BLaER1 treated with 17β-estradiol and CSF1 and Interleukin-3, amounts not matched to agents 10 nM and 100 nM (cell line): ENCODE data around the gene ARHGEF37.

Experiments used
- H3K27ac ChIP-seq, 11 experiments: shearing (Covaris generic); formaldehyde crosslinking; 2 replicates each; pipeline ENCODE4 v1.8.1; 2022
- H3K27me3 ChIP-seq, 11 experiments: shearing (Covaris generic); formaldehyde crosslinking; 2 replicates each; pipeline ENCODE4 v1.8.1; 2022
- H3K36me3 ChIP-seq, 11 experiments: shearing (Covaris generic); formaldehyde crosslinking; 2 replicates each; pipeline ENCODE4 v1.8.1; 2022
- H3K4me1 ChIP-seq, 10 experiments: shearing (Covaris generic); formaldehyde crosslinking; 2 replicates each; pipeline ENCODE4 v1.8.1; 2022
- H3K4me2 ChIP-seq, 11 experiments: shearing (Covaris generic); formaldehyde crosslinking; 2 replicates each; pipeline ENCODE4 v1.8.1; 2022
- H3K4me3 ChIP-seq, 10 experiments: shearing (Covaris generic); formaldehyde crosslinking; 2 replicates each; pipeline ENCODE4 v1.8.1; 2022
- H3K9ac ChIP-seq, 11 experiments: shearing (Covaris generic); formaldehyde crosslinking; 2 replicates each; pipeline ENCODE4 v1.8.1; 2022
- H3K9me3 ChIP-seq, 11 experiments: shearing (Covaris generic); formaldehyde crosslinking; replicated peaks in 1 of 11; 2 replicates each; pipeline ENCODE4 v1.8.1; 2022
- H4K20me1 ChIP-seq, 11 experiments: shearing (Covaris generic); formaldehyde crosslinking; 2 replicates each; pipeline ENCODE4 v1.8.1; 2022
- Cebpa-rat ChIP-seq, 11 experiments: shearing (Covaris generic); IDR thresholded peaks; 2 replicates each; pipeline ENCODE4 v1.8.1; 2022

ARHGEF37 gene

GRCh38 chr5:149603210-149603609 lies 21.9 kb downstream of the ARHGEF37 start:
- H3K4me1 ChIP-seq: peaks cover 10 to 17% (median 14%) of the 10 kb centered on the region in 10 experiments
- no peak overlapping the region for H3K27ac ChIP-seq
- no peak overlapping the region for H3K4me3 ChIP-seq
- no peak overlapping the region for H3K9ac ChIP-seq
- H3K4me2 ChIP-seq: no peak overlapping the region
- no peaks in the 10 kb centered on the region for H3K36me3 ChIP-seq
- no peaks in the 10 kb centered on the region for H3K9me3 ChIP-seq
- no peak for TF ChIP-seq Cebpa-rat (IDR thresholded peaks at IDR 0.05)
- H4K20me1 ChIP-seq: no peaks in the 10 kb centered on the region
- no peaks in the 10 kb centered on the region for H3K27me3 ChIP-seq

DNA sequence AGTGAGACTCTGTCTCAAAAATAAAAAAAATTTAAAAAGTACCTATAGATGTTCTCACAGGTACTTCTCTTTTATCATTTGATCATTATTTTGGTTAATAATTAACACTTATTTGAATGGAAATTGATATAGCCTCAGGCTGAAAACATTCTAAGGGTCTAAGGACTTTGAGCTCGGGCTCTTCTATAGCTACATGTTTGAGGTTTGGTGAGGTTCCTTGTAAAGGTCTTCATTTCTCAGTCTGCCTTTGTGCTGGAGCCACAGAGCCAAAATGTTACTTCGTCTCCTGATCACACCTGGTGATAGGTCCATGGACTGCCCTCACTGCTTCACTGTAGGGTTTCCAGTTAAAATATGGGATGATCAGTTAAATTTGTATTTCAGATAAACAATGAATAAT lies 22.6 kb downstream of the ARHGEF37 start:
- no peak overlapping the region for H3K4me3 ChIP-seq
- H3K9me3 ChIP-seq: no peaks in the 10 kb centered on the region
- H3K9ac ChIP-seq: no peak overlapping the region
- H3K36me3 ChIP-seq: no peaks in the 10 kb centered on the region
- H3K27me3 ChIP-seq: no peaks in the 10 kb centered on the region
- H4K20me1 ChIP-seq: no peaks in the 10 kb centered on the region
- no peak overlapping the region for H3K27ac ChIP-seq
- TF ChIP-seq Cebpa-rat (IDR thresholded peaks at IDR 0.05): no peak
- no peak overlapping the region for H3K4me2 ChIP-seq
- peaks cover 10 to 17% (median 14%) of the 10 kb centered on the region in 10 experiments for H3K4me1 ChIP-seq

DNA sequence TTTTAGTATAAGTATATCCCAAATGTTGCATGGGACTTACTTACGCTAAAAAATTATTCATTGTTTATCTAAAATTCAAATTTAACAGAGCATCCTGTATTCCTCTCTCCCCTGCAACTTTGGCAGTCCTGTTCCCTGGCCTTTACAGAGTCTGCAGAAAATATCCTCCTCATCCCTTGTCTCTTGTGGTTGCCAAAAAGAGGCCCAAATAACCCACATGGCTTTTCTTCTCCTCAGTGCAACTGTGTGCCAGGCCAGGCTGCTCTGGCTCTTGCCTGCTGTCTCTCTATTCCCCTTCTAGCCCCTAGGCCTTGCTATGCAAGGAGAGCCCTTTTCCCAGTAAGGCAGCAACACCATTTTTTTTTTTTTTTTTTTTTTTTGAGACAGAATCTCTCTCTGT lies 23.0 kb downstream of the ARHGEF37 start:
- Histone ChIP-seq H3K4me1 (peaks cover 10 to 17% (median 14%) of the 10 kb centered on the region in 10 experiments), H3K4me3 (no peak overlapping the region), H3K27me3 (no peaks in the 10 kb centered on the region), H3K36me3 (no peaks in the 10 kb centered on the region), H3K4me2 (no peak overlapping the region), H4K20me1 (no peaks in the 10 kb centered on the region), H3K27ac (no peak overlapping the region), H3K9me3 (no peaks in the 10 kb centered on the region), H3K9ac (no peak overlapping the region)
- no peak for TF ChIP-seq Cebpa-rat (IDR thresholded peaks at IDR 0.05)

GRCh38 chr5:149605354-149605997 lies 24.2 kb downstream of the ARHGEF37 start:
- Histone ChIP-seq H4K20me1 (no peaks in the 10 kb centered on the region), H3K4me3 (no peak overlapping the region), H3K4me1 (peaks cover 10 to 17% (median 14%) of the 10 kb centered on the region in 10 experiments), H3K9ac (no peak overlapping the region), H3K4me2 (peak overlapping the region in 7 of 11 experiments; percentile 26 to 72 (median 45); a peak in 10 of 22 replicates), H3K9me3 (no peaks in the 10 kb centered on the region), H3K27me3 (no peaks in the 10 kb centered on the region), H3K36me3 (no peaks in the 10 kb centered on the region), H3K27ac (0 out of 22 replicates have a peak overlapping the region, but pooled peaks of 1 of the 11 experiments have one; percentile 30)
- TF ChIP-seq Cebpa-rat (IDR thresholded peaks at IDR 0.05): no peak

GRCh38 chr5:149605998-149606724 lies 24.9 kb downstream of the ARHGEF37 start:
- Histone ChIP-seq H3K27me3 (no peaks in the 10 kb centered on the region), H3K4me2 (peak overlapping the region; percentile 19 to 72 (median 43)), H4K20me1 (no peaks in the 10 kb centered on the region), H3K9me3 (no peaks in the 10 kb centered on the region), H3K4me1 (peaks cover 10 to 17% (median 14%) of the 10 kb centered on the region in 10 experiments), H3K36me3 (no peaks in the 10 kb centered on the region), H3K9ac (no peak overlapping the region), H3K4me3 (no peak overlapping the region), H3K27ac (peak overlapping the region in 2 of 11 experiments; percentile 7 to 30; a peak in 1 of 22 replicates)
- TF ChIP-seq Cebpa-rat (IDR thresholded peaks at IDR 0.05): no peak

GRCh38 chr5:149608936-149609545 lies 27.7 kb downstream of the ARHGEF37 start:
- H3K9me3 ChIP-seq: no peaks in the 10 kb centered on the region
- H3K36me3 ChIP-seq: no peaks in the 10 kb centered on the region
- no peaks in the 10 kb centered on the region for H3K27me3 ChIP-seq
- TF ChIP-seq Cebpa-rat (IDR thresholded peaks at IDR 0.05): no peak
- H3K9ac ChIP-seq: no peak overlapping the region
- H4K20me1 ChIP-seq: no peaks in the 10 kb centered on the region
- peaks cover 10 to 17% (median 14%) of the 10 kb centered on the region in 10 experiments for H3K4me1 ChIP-seq
- no peak overlapping the region for H3K27ac ChIP-seq
- H3K4me2 ChIP-seq: no peak overlapping the region
- no peak overlapping the region for H3K4me3 ChIP-seq

DNA sequence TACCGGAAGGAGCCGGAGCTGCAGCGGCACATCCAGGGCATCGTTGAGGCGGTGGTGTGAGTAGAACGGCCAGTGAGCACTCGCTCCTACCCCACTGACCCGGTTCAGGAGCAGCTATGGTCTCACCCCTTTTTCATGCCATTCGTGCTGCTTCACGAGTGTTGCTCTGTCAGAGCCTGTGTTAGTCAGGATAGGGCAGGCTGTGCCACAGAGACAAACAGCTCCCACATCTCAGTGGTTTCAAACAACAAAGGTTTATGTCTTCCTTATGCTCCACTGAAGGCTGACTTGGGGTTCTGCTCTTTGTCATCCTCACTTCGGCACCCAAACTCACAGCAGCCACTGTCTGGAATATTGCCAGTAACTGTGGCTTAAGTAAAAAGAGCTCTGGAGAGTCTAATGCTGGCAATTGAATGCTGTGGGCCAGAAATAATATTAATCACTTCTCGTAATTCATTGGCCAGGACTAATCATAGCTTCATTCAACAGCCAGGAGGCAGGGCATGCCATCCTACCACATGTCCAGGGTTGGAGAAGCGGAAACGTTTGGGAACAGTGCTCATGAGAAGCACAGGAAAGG lies 28.4 kb downstream of the ARHGEF37 start:
- no peak for TF ChIP-seq Cebpa-rat (IDR thresholded peaks at IDR 0.05)
- peaks cover 10 to 17% (median 14%) of the 10 kb centered on the region in 10 experiments for H3K4me1 ChIP-seq
- no peaks in the 10 kb centered on the region for H3K36me3 ChIP-seq
- H3K4me2 ChIP-seq: no peak overlapping the region
- H3K9me3 ChIP-seq: no peaks in the 10 kb centered on the region
- no peak overlapping the region for H3K4me3 ChIP-seq
- no peaks in the 10 kb centered on the region for H3K27me3 ChIP-seq
- no peak overlapping the region for H3K9ac ChIP-seq
- no peaks in the 10 kb centered on the region for H4K20me1 ChIP-seq
- H3K27ac ChIP-seq: no peak overlapping the region

- Histone ChIP-seq H3K27ac (no peak overlapping the region), H3K4me2 (no peak overlapping the region; a peak in 1 of 22 replicates), H3K4me3 (no peak overlapping the region), H4K20me1 (no peaks in the 10 kb centered on the region), H3K4me1 (peaks cover 7 to 16% (median 13%) of the 10 kb centered on the region in 10 experiments), H3K27me3 (no peaks in the 10 kb centered on the region), H3K9ac (no peak overlapping the region), H3K36me3 (no peaks in the 10 kb centered on the region), H3K9me3 (no peaks in the 10 kb centered on the region)
- TF ChIP-seq Cebpa-rat (IDR thresholded peaks at IDR 0.05): no peak
These were observed 29.4 kb downstream of the ARHGEF37 start for GRCh38 chr5:149610589-149611255.

- H3K36me3 ChIP-seq: no peaks in the 10 kb centered on the region
- no peak overlapping the region for H3K27ac ChIP-seq
- H3K9ac ChIP-seq: no peak overlapping the region
- no peak overlapping the region; a peak in 1 of 22 replicates for H3K4me2 ChIP-seq
- H3K4me3 ChIP-seq: no peak overlapping the region
- no peak for TF ChIP-seq Cebpa-rat (IDR thresholded peaks at IDR 0.05)
- no peaks in the 10 kb centered on the region for H4K20me1 ChIP-seq
- peaks cover 1 to 13% (median 8%) of the 10 kb centered on the region in 10 experiments for H3K4me1 ChIP-seq
- no peaks in the 10 kb centered on the region for H3K9me3 ChIP-seq
- no peaks in the 10 kb centered on the region for H3K27me3 ChIP-seq
These were observed 30.0 kb downstream of the ARHGEF37 start for GRCh38 chr5:149611326-149611725.
